Brain microvascular endothelial cell (primary cell): ENCODE results near the gene KLHL29.

Source experiments
- DNase-seq: peaks from one replicate; pipeline ENCODE4 v3.0.0-alpha.2; 2020
- H3K27ac ChIP-seq: fragments of 250-450 bp; sonication (Bioruptor Pico); 2 replicates; pipeline ENCODE4 v1.5.1; 2020; ENCODE audit warnings: mild to moderate bottlenecking, moderate library complexity
- H3K27me3 ChIP-seq: fragments of 250-450 bp; sonication (Bioruptor Pico); replicated peaks from 2 replicates; pipeline ENCODE4 v1.5.1; 2020; ENCODE audit warnings: mild to moderate bottlenecking
- H3K36me3 ChIP-seq: fragments of 250-450 bp; sonication (Bioruptor Pico); replicated peaks from 2 replicates; pipeline ENCODE4 v1.5.1; 2020; ENCODE audit warnings: mild to moderate bottlenecking
- H3K4me3 ChIP-seq: 2 replicates; pipeline ENCODE4 v1.5.1; 2011; ENCODE audit warnings: low read depth, mild to moderate bottlenecking, control low read depth, low read length, moderate library complexity
- in situ Hi-C: cut with HindIII; loops from 2 replicates; pipeline ENCODE4 v1.10.0; 2017; ENCODE audit warnings: low sequenced_read_pairs, low pct_ligation_motif_present
- TF ChIP-seq, protein P1 (sequence below): IDR thresholded peaks from 2 replicates; pipeline ENCODE4 v1.5.1; 2011; ENCODE audit warnings: low read depth, mild to moderate bottlenecking, moderate library complexity, low read length, control low read depth, inconsistent platforms; ENCODE audit errors: missing control alignments

KLHL29 gene

DNA sequence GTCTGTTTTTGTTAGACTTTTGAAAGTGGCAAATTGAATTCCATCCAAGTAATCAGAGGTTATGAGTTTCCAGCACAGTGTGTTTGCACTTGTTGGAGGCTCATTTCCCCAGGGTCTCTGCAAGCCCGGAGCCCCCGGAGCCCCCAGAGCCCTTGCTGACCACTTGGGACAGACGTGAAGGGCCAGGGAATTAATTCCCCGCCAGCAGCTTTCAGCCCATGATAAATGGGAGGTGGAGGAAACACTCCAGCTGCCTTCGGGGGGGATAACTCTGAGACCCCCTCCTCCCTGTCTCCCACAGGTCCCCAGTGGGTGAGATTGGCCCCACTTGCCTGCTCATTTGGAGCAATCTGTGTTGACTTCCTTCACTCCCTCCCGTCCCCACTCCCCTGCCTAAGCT, 79.2 kb downstream of the KLHL29 start:
- in situ Hi-C loops: no loop called here
- Histone ChIP-seq H3K4me3 (no peak overlapping the region), H3K27ac (no peak overlapping the region), H3K27me3 (no peaks in the 10 kb centered on the region), H3K36me3 (no peaks in the 10 kb centered on the region)
- DNase-seq: no peak
- TF ChIP-seq, protein P1, sequence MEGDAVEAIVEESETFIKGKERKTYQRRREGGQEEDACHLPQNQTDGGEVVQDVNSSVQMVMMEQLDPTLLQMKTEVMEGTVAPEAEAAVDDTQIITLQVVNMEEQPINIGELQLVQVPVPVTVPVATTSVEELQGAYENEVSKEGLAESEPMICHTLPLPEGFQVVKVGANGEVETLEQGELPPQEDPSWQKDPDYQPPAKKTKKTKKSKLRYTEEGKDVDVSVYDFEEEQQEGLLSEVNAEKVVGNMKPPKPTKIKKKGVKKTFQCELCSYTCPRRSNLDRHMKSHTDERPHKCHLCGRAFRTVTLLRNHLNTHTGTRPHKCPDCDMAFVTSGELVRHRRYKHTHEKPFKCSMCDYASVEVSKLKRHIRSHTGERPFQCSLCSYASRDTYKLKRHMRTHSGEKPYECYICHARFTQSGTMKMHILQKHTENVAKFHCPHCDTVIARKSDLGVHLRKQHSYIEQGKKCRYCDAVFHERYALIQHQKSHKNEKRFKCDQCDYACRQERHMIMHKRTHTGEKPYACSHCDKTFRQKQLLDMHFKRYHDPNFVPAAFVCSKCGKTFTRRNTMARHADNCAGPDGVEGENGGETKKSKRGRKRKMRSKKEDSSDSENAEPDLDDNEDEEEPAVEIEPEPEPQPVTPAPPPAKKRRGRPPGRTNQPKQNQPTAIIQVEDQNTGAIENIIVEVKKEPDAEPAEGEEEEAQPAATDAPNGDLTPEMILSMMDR: no peak

DNA sequence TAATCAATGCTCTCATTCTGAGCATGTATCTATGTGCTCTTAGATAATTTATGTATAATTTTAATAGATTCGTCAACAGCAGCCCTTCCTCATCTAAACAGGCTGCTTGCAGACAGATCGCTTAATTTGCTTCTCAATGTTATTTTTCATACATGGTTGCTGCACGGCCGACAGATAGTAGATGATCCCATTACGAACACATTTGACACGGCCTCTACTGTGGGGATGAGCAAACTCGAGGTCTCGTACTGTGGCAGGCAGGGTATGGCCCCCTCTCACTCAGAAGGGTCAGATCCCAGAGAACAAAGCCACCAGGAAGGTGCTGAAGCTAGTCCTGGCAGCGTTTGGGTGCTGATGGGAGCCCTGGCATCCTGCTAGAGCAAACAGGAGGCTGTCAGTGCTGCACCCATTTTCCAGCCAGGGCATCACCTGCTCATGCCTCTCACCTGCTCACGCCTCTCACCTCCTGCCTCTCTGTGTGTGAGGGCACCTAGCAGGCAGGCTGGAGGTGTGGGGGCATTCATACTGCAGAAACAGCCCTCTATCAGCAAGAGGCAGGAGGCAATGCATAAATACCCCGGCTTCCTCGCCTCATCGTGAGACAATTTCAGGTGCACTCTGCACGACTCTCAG, 80.0 kb downstream of the KLHL29 start:
- TF ChIP-seq, protein P1: no peak
- H3K27me3 ChIP-seq: no peaks in the 10 kb centered on the region
- in situ Hi-C loops: no loop called here
- H3K36me3 ChIP-seq: no peaks in the 10 kb centered on the region
- H3K27ac ChIP-seq: no peak overlapping the region
- H3K4me3 ChIP-seq: no peak overlapping the region
- no peak for DNase-seq

DNA sequence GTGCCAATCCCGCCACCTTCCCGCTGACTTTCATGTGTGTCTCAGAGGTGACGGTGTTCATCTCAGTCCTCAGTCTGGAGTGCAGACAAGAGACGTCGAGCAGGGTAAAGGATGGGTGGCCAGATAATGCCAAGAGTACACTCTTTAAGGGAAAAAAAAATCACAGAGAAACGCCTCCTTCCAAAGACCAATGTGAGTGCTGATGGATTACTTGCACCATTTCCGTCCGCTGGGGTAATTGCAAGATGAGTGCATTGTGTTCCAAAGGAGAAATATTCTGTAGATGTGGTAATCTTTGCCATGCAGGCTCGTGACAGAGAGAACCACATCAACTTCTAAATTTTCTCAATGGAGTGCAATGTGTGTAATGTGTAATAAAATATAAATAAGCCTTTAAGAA, 81.0 kb downstream of the KLHL29 start:
- no peak for DNase-seq
- in situ Hi-C loops: no loop called here
- H3K4me3 ChIP-seq: no peak overlapping the region

DNA sequence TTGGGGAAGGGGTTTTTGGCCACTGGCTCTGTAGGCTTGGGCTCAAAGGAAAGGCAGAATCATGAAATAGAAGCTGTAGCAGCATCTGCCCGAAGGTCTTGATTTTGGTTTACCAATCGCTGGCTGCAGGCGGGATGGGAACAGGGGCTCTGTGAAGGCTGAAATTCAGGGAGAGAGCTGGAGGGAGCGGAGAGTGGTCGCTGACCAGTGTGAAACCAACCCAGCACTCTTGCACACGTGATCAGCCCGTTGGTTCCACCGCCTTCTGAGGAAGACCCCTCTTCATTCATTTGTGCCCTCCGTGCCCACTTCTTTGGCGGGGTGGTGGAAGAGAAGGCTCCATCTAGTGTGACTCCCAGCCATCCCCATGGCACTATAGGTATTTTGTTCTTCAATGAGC, 82.6 kb downstream of the KLHL29 start:
- Histone ChIP-seq H3K36me3 (no peaks in the 10 kb centered on the region), H3K27ac (no peak overlapping the region), H3K27me3 (no peaks in the 10 kb centered on the region), H3K4me3 (no peak overlapping the region)
- no peak for DNase-seq
- TF ChIP-seq, protein P1: no peak
- in situ Hi-C loops: no loop called here

More for the DNA sequence above, 81.0 kb downstream of the KLHL29 start:
- TF ChIP-seq, protein P1: no peak
- Histone ChIP-seq H3K27me3 (no peaks in the 10 kb centered on the region), H3K36me3 (no peaks in the 10 kb centered on the region), H3K27ac (no peak overlapping the region)

DNA sequence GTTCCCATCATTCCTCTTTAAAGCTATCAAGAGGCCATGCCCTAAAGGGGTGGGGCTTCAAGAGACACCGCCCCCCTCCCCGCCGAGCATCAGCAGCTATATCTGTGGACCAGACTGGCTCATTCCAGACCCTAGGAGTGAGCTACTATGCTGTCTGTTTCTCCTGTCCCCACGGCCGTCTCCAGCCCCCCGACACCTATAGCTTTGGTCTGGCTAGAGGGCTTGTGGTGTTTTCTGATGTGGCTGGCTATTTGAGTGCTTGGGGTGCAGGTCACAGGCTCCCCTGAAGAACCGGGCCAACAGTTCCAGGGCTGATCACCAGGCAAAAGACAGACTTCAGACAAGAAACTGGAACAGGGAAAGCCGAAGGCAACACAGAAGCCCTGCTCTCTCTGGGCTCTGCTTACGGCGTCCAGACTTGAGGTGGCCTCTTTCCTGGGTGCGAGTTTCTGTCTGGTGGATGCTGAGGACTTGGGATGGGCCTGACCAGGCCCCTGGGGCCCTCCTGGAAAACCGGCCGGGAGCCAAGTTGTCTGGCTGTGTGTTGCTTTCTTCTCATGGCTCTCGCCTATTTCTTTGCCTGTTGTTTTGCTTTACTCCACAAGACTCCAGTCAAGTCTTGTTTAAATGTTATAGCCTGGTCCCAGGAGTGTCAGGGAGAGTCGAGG, 83.6 kb downstream of the KLHL29 start:
- in situ Hi-C loops: no loop called here
- DNase-seq: no peak
- H3K4me3 ChIP-seq: no peak overlapping the region
- no peak overlapping the region for H3K27ac ChIP-seq
- H3K36me3 ChIP-seq: no peaks in the 10 kb centered on the region
- TF ChIP-seq, protein P1: no peak
- H3K27me3 ChIP-seq: no peaks in the 10 kb centered on the region
